Fibroblast of pulmonary artery (primary cell): ENCODE measurements around the gene CREM.

Source experiments
- DNase-seq: peaks from one replicate; pipeline ENCODE4 v3.0.0-alpha.2; 2010; ENCODE audit warnings: low read depth
- H3K4me3 ChIP-seq: replicated peaks from 2 replicates; pipeline ENCODE4 v1.5.1; 2011; ENCODE audit warnings: low read depth, mild to moderate bottlenecking, control low read depth, low read length, moderate library complexity
- TF ChIP-seq, protein P1 (sequence below): IDR thresholded peaks from 2 replicates; pipeline ENCODE4 v1.5.1; 2011; ENCODE audit warnings: mild to moderate bottlenecking, control low read depth, low read length, inconsistent platforms; ENCODE audit errors: missing control alignments

CREM gene

DNA sequence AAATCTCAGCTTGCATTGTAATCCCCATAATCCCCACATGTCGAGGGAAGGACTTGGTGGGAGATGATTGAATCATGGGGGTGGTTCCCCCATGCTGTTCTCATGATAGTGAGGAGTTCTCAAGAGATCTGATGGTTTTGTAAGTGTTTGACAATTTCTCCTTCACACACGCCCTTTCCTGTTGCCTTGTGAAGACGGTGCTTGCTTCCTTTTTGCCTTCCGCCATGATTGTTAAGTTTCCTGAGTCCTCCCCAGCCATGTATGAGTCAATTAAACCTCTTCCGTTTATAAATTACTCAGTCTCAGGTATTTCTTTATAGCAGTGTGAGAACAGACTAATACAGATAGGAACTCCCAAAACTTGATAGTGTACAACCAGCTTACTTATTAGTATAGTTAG lies 98.6 kb downstream of the CREM start:
- TF ChIP-seq, protein P1, sequence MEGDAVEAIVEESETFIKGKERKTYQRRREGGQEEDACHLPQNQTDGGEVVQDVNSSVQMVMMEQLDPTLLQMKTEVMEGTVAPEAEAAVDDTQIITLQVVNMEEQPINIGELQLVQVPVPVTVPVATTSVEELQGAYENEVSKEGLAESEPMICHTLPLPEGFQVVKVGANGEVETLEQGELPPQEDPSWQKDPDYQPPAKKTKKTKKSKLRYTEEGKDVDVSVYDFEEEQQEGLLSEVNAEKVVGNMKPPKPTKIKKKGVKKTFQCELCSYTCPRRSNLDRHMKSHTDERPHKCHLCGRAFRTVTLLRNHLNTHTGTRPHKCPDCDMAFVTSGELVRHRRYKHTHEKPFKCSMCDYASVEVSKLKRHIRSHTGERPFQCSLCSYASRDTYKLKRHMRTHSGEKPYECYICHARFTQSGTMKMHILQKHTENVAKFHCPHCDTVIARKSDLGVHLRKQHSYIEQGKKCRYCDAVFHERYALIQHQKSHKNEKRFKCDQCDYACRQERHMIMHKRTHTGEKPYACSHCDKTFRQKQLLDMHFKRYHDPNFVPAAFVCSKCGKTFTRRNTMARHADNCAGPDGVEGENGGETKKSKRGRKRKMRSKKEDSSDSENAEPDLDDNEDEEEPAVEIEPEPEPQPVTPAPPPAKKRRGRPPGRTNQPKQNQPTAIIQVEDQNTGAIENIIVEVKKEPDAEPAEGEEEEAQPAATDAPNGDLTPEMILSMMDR, result no peak
- peak; percentile 33 for DNase-seq
- no peak overlapping the region for H3K4me3 ChIP-seq

DNA sequence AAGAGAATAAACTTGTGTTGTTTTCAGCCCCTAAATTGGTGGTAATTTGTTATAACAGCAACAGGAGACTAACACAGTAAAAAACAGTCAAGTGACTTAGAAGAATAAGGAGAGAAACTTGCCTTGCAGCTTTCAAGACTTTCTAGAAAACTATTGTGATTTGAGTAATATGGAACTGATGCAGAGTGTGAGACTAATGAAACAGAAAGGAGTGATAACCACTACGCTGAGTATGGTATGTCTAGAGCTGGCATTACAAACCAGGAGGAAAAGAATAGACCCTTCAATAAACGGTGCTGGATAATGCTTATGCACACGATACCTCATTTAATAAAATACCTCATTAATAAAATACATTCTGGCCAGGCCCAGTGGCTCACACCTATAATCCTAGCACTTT lies 99.9 kb downstream of the CREM start:
- H3K4me3 ChIP-seq, result no peak overlapping the region
- no peak for DNase-seq
- TF ChIP-seq, protein P1, result no peak

DNA sequence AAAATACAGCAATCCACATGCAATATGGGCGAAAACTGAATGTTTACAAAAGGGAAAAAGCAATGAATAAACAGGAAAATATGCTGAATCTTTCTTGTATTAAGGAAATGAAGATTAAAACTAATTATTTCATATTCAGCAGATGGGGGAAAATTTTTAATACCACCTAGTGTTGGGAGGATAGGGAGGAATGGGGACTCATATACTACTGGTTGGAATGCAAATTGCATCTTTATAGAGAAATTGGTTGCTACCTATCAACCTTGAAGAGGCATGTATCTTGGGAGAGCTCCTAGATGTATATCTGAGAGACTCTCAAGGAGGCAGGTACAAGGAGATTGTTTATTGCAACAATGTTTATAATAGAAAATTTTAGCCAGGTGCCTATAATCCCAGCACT lies 101.4 kb downstream of the CREM start:
- H3K4me3 ChIP-seq, result no peak overlapping the region
- DNase-seq, result no peak
- TF ChIP-seq, protein P1, result peak; percentile 3

DNA sequence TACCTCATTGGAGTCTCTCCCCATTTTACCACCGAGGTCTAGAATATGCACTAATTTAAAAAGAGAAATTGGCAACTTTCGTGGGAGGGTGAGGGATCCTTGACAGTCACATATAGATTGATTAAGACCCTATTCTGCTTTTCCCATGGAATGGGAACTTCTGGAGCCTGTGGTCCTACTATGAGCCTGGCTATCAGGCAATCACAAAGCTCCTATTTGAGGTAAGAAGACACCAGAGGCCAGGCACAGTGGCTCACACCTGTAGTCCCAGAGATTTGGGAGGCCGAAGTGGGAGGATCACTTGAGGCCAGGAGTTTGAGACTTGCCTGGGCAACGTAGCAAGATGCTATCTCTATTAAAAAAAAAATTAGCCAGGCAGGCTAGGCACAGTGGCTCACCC lies 105.0 kb downstream of the CREM start:
- TF ChIP-seq, protein P1, result no peak
- H3K4me3 ChIP-seq, result no peak overlapping the region
- no peak for DNase-seq

DNA sequence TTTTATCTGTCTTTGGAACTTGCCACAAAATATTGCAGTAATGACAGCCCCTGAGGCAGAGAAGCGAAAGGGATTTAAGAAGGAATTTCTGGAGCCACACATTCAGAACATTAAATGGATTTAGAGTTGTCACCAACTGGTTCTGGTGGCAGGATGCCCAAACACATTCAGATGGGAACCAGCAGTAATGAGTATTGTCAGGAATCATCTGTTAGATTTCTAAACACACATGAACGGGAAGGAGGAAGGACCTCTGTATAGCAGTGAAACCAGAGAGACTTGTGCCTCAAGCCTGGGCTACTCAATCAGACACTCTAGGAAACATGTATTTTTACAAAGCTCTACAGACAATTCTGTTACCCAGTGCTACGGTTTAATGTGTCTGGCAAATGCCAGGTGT lies 105.9 kb downstream of the CREM start:
- no peak overlapping the region for H3K4me3 ChIP-seq
- TF ChIP-seq, protein P1, result no peak
- no peak for DNase-seq

DNA sequence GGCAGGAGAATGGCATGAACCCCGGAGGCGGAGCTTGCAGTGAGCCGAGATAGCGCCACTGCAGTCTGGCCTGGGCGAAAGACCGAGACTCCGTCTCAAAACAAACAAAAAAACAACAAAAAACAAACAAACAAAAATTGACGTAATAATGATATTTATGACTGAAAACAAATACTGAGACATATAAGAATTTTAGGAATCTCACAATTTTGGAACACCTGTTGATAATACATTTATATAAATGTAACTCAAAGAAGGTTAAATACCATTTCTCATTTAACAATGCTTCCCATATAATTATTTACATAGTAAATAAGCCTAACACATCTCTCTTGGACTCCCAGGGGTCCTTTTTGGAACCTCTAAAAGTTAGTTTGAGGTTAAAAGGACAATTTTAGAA lies 107.4 kb downstream of the CREM start:
- no peak for DNase-seq
- no peak overlapping the region for H3K4me3 ChIP-seq
- TF ChIP-seq, protein P1, result no peak

DNA sequence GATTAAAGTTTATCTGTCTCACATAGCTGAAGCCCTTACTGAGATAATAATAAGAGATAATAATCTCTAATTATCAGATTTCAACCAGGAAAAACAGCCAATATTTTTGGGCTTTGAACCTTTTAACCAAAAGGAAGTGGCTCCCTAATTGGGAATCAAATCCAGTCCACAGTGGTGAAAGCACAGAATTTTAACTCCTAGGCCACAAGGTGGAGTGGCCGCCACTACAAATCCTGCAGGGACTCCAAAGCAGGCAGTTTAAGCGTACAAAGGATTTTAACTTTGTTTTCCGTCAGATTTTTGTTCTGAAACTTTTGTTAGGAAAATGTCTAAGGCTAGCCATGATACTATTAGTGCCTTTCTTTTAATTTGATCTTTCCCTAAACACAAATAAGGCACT lies 110.1 kb downstream of the CREM start:
- peak; percentile 43 for DNase-seq
- TF ChIP-seq, protein P1, result peak; percentile 51
- H3K4me3 ChIP-seq, result no peak overlapping the region
